GM18858 (cell line): ENCODE data around the gene PES1.
"Not testable (repeated sequence)": the region's sequence is repeated elsewhere in the genome, so short reads cannot be mapped to it uniquely, and the experiment has no call there.

Experiments
- ATAC-seq: cut with Tn5 transposase; IDR thresholded peaks from one replicate; pipeline ENCODE4 v1.9.1; 2021; ENCODE audit not compliant: unreplicated experiment

The PES1 gene

GRCh38 chr22:30556388-30556787 lies 35.3 kb downstream of the PES1 start:
- ATAC-seq: no peak

DNA sequence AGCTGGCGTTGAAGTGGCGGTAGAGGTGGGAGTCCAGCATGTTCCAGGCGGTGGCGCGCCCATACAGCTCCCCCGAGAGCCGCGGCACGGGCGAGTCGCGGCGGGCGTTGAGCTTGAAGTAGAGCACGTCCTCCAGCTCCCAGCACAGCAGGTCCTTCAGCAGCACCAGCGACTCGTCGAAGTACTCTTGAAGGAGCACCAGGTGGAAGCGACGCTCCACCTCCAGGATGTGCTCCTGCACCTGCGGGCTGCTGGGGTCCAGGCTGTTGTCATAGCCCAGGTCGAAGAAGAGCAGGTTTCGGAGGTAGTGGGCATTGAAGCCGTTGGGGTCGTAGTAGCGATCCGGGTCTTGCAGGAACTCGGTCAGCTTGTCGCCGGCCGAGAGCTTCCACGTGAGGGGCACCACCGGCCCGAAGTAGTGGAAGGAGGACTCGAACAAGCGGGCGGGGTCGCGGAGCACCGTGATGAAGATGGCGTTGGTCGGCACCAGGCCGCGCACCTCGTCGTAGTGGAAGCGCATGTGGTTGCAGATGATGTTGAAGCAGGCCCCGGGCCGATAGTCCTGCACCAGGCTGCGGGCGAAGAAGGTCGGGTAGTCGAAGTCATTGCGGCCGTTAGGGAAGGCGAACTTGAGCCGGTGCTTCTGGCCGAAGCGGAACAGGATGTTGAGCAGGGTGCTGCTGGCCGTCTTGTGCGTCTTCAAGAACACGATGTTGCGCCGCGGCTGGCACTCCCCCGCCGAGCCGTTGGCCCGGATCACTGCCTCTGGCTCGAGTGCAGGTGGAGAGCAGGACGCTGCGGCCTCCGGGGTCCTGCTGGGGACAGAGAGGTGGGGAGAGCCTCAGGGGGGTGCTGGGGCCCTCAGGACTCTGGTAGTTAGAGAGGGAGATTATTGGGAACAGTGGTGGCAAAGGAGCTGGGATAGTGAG lies 36.2 kb downstream of the PES1 start:
- ATAC-seq: no peak

- ATAC-seq: no peak
Measured at GRCh38 chr22:30553971-30554370, 37.7 kb downstream of the PES1 start.

- no peak for ATAC-seq
Measured at GRCh38 chr22:30552719-30553118, 39.0 kb downstream of the PES1 start.

DNA sequence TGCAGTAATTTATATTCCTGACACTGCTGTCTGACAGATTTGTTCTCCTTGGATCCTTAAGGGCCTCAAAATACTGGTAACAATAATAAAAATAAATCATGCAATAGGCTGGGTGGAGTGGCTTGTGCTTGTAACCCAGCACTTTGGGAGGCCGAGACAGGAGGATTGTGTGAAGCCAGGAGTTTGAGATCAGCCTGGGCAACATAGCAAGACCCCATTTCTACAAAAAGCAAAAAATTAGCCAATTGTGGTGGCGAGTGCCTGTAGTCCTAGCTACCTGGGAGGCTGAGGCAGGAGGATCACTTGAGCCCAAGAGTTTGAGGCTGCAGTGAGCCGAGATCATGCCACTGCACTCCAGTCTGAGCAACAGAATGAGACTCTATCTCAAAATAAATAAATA lies 39.9 kb downstream of the PES1 start:
- ATAC-seq: not testable (repeated sequence)

GRCh38 chr22:30547188-30547587 lies 44.5 kb downstream of the PES1 start:
- no peak for ATAC-seq

DNA sequence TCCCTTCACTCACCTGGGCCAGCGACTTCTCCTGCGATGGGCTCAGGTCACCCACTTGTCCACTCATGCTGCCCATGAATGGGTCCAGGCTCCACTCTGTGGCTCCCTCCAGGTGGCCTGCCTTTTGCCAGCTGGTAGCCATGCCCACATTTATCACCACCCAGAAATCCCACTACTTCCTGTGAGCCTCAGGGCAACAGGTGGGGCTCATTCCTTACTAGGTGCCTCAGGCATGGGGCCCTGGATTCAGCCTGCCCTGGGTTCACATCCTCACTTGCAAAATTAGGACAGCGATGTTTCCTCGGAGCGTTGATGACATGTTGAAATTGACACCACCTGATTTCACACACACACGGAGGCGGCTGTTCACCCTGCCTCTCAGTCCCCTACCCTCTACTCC lies 45.1 kb downstream of the PES1 start, which contains the start of gene SEC14L6:
Gene SEC14L6, minus strand, starts transcription at position 126 of the 400 bp plus-strand sequence. Its CDS starts 59 bp downstream, at position 67.
- ATAC-seq: no peak

DNA sequence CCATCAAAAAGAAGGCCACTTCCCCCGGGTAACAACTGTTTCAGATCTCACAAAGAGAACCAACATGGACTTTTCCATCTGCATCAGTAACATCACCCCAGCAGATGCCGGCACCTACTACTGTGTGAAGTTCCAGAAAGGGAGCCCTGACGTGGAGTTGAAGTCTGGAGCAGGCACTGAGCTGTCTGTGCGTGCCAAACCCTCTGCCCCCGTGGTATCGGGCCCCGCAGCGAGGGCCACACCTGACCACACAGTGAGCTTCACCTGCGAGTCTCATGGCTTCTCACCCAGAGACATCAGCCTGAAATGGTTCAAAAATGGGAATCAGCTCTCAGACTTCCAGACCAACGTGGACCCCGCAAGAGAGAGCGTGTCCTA lies 48.9 kb downstream of the PES1 start:
- no peak for ATAC-seq

GRCh38 chr22:30541961-30542810 lies 49.5 kb downstream of the PES1 start:
- no peak for ATAC-seq

- ATAC-seq: not testable (repeated sequence)
Measured at GRCh38 chr22:30541511-30541910, 50.2 kb downstream of the PES1 start.

DNA sequence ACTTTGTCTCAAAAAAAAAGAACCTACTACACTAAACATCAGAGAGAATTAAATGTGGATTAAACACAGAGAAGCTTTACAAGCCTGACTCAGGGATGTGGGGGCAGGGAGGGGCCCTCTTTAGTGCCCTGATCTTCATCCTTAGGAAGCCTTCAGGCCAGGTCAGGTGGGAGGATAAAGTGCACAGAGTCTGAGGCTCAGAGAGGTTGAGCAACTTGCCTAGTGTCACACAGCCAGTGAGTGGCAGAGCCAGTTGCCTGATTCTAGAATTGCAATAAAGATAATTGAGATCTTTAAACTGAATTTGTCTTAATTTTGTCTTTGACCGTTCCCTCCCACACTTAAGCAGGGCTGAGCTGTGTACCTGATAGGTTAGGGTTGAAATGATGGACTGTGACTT lies 52.3 kb downstream of the PES1 start:
- ATAC-seq: no peak

- ATAC-seq: no peak
Measured at GRCh38 chr22:30538280-30538679, 53.4 kb downstream of the PES1 start.

DNA sequence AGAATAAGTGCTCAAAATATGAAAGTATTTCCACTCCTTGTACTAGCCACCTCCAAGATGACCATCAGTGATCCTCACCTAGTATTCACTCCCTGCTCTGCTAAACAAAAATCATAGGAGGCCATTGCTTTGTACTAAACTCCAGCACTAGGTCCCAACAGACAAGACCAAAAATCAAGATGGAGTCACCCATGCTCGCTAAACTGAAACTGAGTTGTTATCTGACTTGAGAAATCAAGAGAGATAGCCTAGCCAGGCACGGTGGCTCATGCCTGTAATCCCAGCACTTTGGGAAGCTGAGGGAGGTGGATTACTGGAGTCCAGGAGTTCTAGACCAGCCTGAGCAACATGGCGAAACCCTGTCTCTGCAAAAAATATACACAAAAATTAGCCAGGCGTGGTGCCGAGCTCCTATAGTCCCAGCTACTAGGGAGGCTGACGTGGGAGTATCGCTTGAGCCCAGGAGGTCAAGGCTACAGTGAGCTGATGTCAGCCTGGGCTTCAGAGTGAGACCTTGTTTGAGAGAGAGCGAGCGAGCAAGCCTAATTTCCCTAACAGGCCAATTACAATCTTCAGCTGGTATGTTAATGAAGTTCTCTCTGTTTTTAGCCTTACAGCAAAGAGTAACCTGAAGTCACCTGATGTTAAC lies 54.5 kb downstream of the PES1 start:
- no peak for ATAC-seq

GRCh38 chr22:30535182-30535581 lies 56.5 kb downstream of the PES1 start:
- ATAC-seq: no peak

GRCh38 chr22:30531651-30532608 lies 59.8 kb downstream of the PES1 start:
- ATAC-seq: no peak

GRCh38 chr22:30526656-30527055 lies 65.1 kb downstream of the PES1 start:
- no peak for ATAC-seq
